ENCODE results near the gene ASPN. TPM values are rescaled to one million over a fixed set of nuclear protein-coding genes. Genes with fewer than 3 reads are reported as not detected.

ASPN gene
- total and polyA plus RNA-seq, 4 donors: 6.4 to 11.4 (median 6.9) TPM

GRCh38 chr9:92432972-92433548 is 49.2 kb downstream of the ASPN start:
- no peak overlapping the region for H3K9ac ChIP-seq (ENCODE audit: low read depth in 1 of 2, low read length in 2 of 2)
- no peak overlapping the region for H3K4me3 ChIP-seq (ENCODE audit: low read depth in 1 of 3, low read length in 3 of 3)
- no peaks in the 10 kb centered on the region for H3K36me3 ChIP-seq (ENCODE audit: control insufficient read depth in 4 of 4, insufficient read depth in 3 of 4, low read depth in 1 of 4, low read length in 3 of 4)
- WGBS: 95% methylated on average over 5 of the region's 5 CpGs
- peaks cover 0 to 3% (median under 1%) of the 10 kb centered on the region in 4 donors for H3K4me1 ChIP-seq (ENCODE audit: control insufficient read depth in 4 of 4, insufficient read depth in 4 of 4, low read length in 3 of 4)
- no peak for DNase-seq (ENCODE audit: low spot score)
- no peak for TF ChIP-seq NR2F2 (IDR thresholded peaks at IDR 0.05)
- no peak for TF ChIP-seq ATF3 (IDR thresholded peaks at IDR 0.05)
- no peak for TF ChIP-seq HNF4G (IDR thresholded peaks at IDR 0.05)
- no peak for TF ChIP-seq RXRA (IDR thresholded peaks at IDR 0.05)
- no peak for TF ChIP-seq GABPA (IDR thresholded peaks at IDR 0.05 in 1 of 2, conservative IDR thresholded peaks at IDR 0.05 in 1 of 2)
- TF ChIP-seq, protein P1, sequence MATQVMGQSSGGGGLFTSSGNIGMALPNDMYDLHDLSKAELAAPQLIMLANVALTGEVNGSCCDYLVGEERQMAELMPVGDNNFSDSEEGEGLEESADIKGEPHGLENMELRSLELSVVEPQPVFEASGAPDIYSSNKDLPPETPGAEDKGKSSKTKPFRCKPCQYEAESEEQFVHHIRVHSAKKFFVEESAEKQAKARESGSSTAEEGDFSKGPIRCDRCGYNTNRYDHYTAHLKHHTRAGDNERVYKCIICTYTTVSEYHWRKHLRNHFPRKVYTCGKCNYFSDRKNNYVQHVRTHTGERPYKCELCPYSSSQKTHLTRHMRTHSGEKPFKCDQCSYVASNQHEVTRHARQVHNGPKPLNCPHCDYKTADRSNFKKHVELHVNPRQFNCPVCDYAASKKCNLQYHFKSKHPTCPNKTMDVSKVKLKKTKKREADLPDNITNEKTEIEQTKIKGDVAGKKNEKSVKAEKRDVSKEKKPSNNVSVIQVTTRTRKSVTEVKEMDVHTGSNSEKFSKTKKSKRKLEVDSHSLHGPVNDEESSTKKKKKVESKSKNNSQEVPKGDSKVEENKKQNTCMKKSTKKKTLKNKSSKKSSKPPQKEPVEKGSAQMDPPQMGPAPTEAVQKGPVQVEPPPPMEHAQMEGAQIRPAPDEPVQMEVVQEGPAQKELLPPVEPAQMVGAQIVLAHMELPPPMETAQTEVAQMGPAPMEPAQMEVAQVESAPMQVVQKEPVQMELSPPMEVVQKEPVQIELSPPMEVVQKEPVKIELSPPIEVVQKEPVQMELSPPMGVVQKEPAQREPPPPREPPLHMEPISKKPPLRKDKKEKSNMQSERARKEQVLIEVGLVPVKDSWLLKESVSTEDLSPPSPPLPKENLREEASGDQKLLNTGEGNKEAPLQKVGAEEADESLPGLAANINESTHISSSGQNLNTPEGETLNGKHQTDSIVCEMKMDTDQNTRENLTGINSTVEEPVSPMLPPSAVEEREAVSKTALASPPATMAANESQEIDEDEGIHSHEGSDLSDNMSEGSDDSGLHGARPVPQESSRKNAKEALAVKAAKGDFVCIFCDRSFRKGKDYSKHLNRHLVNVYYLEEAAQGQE (IDR thresholded peaks at IDR 0.05): no peak
- TF ChIP-seq TAF1 (conservative IDR thresholded peaks at IDR 0.05): no peak
- TF ChIP-seq FOXA1 (IDR thresholded peaks at IDR 0.05): no peak
- TF ChIP-seq SP1 (IDR thresholded peaks at IDR 0.05): no peak
- TF ChIP-seq FOXA2 (IDR thresholded peaks at IDR 0.05): no peak
- TF ChIP-seq ZBTB33 (IDR thresholded peaks at IDR 0.05): no peak
- TF ChIP-seq JUND (IDR thresholded peaks at IDR 0.05): no peak
- no peak for TF ChIP-seq RAD21 (IDR thresholded peaks at IDR 0.05)
- TF ChIP-seq EGR1 (IDR thresholded peaks at IDR 0.05; ENCODE audit: low read depth in 2 of 2): no peak
- TF ChIP-seq HNF4A (conservative IDR thresholded peaks at IDR 0.05): no peak
- no peak for TF ChIP-seq YY1 (IDR thresholded peaks at IDR 0.05)
- TF ChIP-seq, protein P2, sequence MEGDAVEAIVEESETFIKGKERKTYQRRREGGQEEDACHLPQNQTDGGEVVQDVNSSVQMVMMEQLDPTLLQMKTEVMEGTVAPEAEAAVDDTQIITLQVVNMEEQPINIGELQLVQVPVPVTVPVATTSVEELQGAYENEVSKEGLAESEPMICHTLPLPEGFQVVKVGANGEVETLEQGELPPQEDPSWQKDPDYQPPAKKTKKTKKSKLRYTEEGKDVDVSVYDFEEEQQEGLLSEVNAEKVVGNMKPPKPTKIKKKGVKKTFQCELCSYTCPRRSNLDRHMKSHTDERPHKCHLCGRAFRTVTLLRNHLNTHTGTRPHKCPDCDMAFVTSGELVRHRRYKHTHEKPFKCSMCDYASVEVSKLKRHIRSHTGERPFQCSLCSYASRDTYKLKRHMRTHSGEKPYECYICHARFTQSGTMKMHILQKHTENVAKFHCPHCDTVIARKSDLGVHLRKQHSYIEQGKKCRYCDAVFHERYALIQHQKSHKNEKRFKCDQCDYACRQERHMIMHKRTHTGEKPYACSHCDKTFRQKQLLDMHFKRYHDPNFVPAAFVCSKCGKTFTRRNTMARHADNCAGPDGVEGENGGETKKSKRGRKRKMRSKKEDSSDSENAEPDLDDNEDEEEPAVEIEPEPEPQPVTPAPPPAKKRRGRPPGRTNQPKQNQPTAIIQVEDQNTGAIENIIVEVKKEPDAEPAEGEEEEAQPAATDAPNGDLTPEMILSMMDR (IDR thresholded peaks at IDR 0.05; ENCODE audit: low read depth, low read length, missing input control): no peak
- H3K9me3 ChIP-seq (ENCODE audit: control insufficient read depth in 4 of 4, low read length in 3 of 4): no peaks in the 10 kb centered on the region
- no peak overlapping the region for H3K27ac ChIP-seq (ENCODE audit: low read depth in 1 of 2, low read length in 2 of 2)
- no peaks in the 10 kb centered on the region for H3K27me3 ChIP-seq (ENCODE audit: control insufficient read depth in 4 of 4, insufficient read depth in 4 of 4, low read length in 3 of 4)

All from liver (tissue), 9 donors.